HepG2 (cell line): Measurements from ENCODE around the gene RPLP1. TPM values are rescaled to one million over a fixed set of nuclear protein-coding genes. Genes with fewer than 3 reads are reported as not detected.

Experiments
- HMGXB3 ChIP-seq: sonication (generic); formaldehyde crosslinking; IDR thresholded peaks from 2 replicates; pipeline ENCODE4 v1.4.0; 2020; ENCODE audit warnings: missing genetic modification reagents, borderline replicate concordance
- MED1 ChIP-seq: sonication (generic); formaldehyde crosslinking; IDR thresholded peaks from 2 replicates; pipeline ENCODE4 v1.4.0; 2020; ENCODE audit warnings: missing genetic modification reagents
- MTERF4 ChIP-seq: sonication (generic); formaldehyde crosslinking; IDR thresholded peaks from 2 replicates; pipeline ENCODE4 v1.8.0; 2023; ENCODE audit warnings: mild to moderate bottlenecking, missing genetic modification reagents
- PAWR ChIP-seq: sonication (generic); formaldehyde crosslinking; IDR thresholded peaks from 2 replicates; pipeline ENCODE4 v1.4.0; 2020; ENCODE audit warnings: missing genetic modification reagents, mild to moderate bottlenecking, borderline replicate concordance
- RERE ChIP-seq: IDR thresholded peaks from 2 replicates; pipeline ENCODE4 v1.6.1; 2016; ENCODE audit warnings: low read depth, missing genetic modification reagents, missing compliant biosample characterization
- SRSF1 ChIP-seq: fragments of 200-400 bp; formaldehyde crosslinking; optimal IDR thresholded peaks from 2 replicates; pipeline ENCODE3; 2017; ENCODE audit warnings: mild to moderate bottlenecking, low read depth, low read length, moderate library complexity
- ZNF256 ChIP-seq: sonication (generic); formaldehyde crosslinking; conservative IDR thresholded peaks from 2 replicates; pipeline ENCODE4 v1.4.0; 2020; ENCODE audit warnings: missing genetic modification reagents
- ZNF609 ChIP-seq: sonication (generic); formaldehyde crosslinking; IDR thresholded peaks from 2 replicates; pipeline ENCODE4 v1.4.0; 2020; ENCODE audit warnings: mild to moderate bottlenecking, missing genetic modification reagents, borderline replicate concordance
- polyA plus RNA-seq, 8 experiments: library from polyadenylated mRNA; depleted of rRNA in 3 of 8; stranded (reverse) in 7 of 8; unstranded in 1 of 8; fragments of >200 nt; fragmentation: Illumina TruSeq in 4 of 8; extraction: Trizol in 4 of 8; gene quantifications; 2 replicates each; pipeline versions ENCODE4 v1.2.1 to v1.2.3, GENCODE V29; 2011 to 2016; ENCODE audit warnings: low read depth in 4 of 8, missing spikeins in 1 of 8, mixed read lengths in 1 of 8; ENCODE audit not compliant: insufficient read depth in 1 of 8
- total RNA-seq, 5 experiments: library from RNA; depleted of rRNA; stranded (reverse); fragments of >200 nt; fragmentation: Illumina TruSeq; extraction: Trizol; gene quantifications; 2 replicates each; pipeline ENCODE4 v1.2.3, GENCODE V29; 2016; ENCODE audit warnings: low read depth in 1 of 5

Gene RPLP1
- total and polyA plus RNA-seq, 2 of the 13 experiments (the other 11 are each of a cell fraction or from before 2014, with no cell fraction given) = 817 to 929 TPM

- no peak for TF ChIP-seq HMGXB3
- no peak for TF ChIP-seq SRSF1
- no peak for TF ChIP-seq PAWR (CRISPR knock-in tag)
- no peak for TF ChIP-seq RERE (CRISPR knock-in tag)
- no peak for TF ChIP-seq ZNF256
- peak; percentile 55 for TF ChIP-seq MED1 (CRISPR knock-in tag)
- peak; percentile 22 for TF ChIP-seq ZNF609 (CRISPR knock-in tag)
- no peak for TF ChIP-seq MTERF4 (CRISPR knock-in tag)
These were observed 10.0 kb downstream of the RPLP1 start (continued) for GRCh38 chr15:69462493-69463181.
